ENCODE results near the gene ANKRD10.

ANKRD10 gene

GRCh38 chr13:110916301-110917142 lies 1.7 kb upstream of the ANKRD10 start:
- no peaks in the 10 kb centered on the region for H3K9me3 ChIP-seq (ENCODE audit: insufficient read depth, low read length, severe bottlenecking)

GRCh38 chr13:110915874-110916206 lies 971 bp upstream of the ANKRD10 start:
- peak overlapping the region; percentile 91 for H3K27ac ChIP-seq (ENCODE audit: low read length)
- TF ChIP-seq CTCF (IDR thresholded peaks at IDR 0.05; ENCODE audit: borderline replicate concordance, extremely low read depth, low read length, poor library complexity, severe bottlenecking) (no peak), EZH2 (IDR thresholded peaks at IDR 0.05; ENCODE audit: borderline replicate concordance, low read depth, low read length, severe bottlenecking) (no peak)
- H3K4me3 ChIP-seq (ENCODE audit: low read depth in 1 of 2, low read length in 2 of 2) = peak overlapping the region; percentile 74 to 85; a peak in 3 of 4 replicates
- no peaks in the 10 kb centered on the region for H3K9me3 ChIP-seq (ENCODE audit: insufficient read depth, low read length, severe bottlenecking)
- DNase-seq (no peak), ATAC-seq (ENCODE audit: insufficient read depth, low read depth) (no peak)
- H3K4me2 ChIP-seq (ENCODE audit: insufficient read depth, low read length) = peak overlapping the region; percentile 76
- H3K9ac ChIP-seq (ENCODE audit: low read depth, low read length) = peak overlapping the region; percentile 94
- H2AFZ ChIP-seq (ENCODE audit: low read depth, low read length) = peak overlapping the region; percentile 60
- no peaks in the 10 kb centered on the region for H3K27me3 ChIP-seq (ENCODE audit: insufficient read depth, low read length, poor library complexity)
- H4K20me1 ChIP-seq (ENCODE audit: insufficient read depth, low read length) = peaks cover 26% of the 10 kb centered on the region
- peaks cover 52% of the 10 kb centered on the region for H3K79me2 ChIP-seq (ENCODE audit: insufficient read depth, low read length)
- peaks cover 10% of the 10 kb centered on the region for H3K36me3 ChIP-seq (ENCODE audit: insufficient read depth, low read length)
- H3K4me1 ChIP-seq (ENCODE audit: insufficient read depth, low read length) = peaks cover 35% of the 10 kb centered on the region

More at GRCh38 chr13:110916301-110917142, 1.7 kb upstream of the ANKRD10 start:
- Histone ChIP-seq H3K4me1 (ENCODE audit: insufficient read depth, low read length) (peaks cover 31% of the 10 kb centered on the region), H3K36me3 (ENCODE audit: insufficient read depth, low read length) (peaks cover 5% of the 10 kb centered on the region; the same call in 1 of the 2 replicates), H3K79me2 (ENCODE audit: insufficient read depth, low read length) (peaks cover 45% of the 10 kb centered on the region), H3K4me2 (ENCODE audit: insufficient read depth, low read length) (peak overlapping the region; percentile 76), H3K4me3 (ENCODE audit: low read depth in 1 of 2, low read length in 2 of 2) (peak overlapping the region; percentile 74 to 85; a peak in 2 of 4 replicates), H3K9ac (ENCODE audit: low read depth, low read length) (peak overlapping the region; percentile 94), H2AFZ (ENCODE audit: low read depth, low read length) (no peak overlapping the region), H3K27me3 (ENCODE audit: insufficient read depth, low read length, poor library complexity) (no peaks in the 10 kb centered on the region), H4K20me1 (ENCODE audit: insufficient read depth, low read length) (peaks cover 20% of the 10 kb centered on the region), H3K27ac (ENCODE audit: low read length) (no peak overlapping the region; the same call in 1 of the 2 replicates)
- no peak for TF ChIP-seq EZH2 (IDR thresholded peaks at IDR 0.05; ENCODE audit: borderline replicate concordance, low read depth, low read length, severe bottlenecking)
- ATAC-seq (ENCODE audit: insufficient read depth, low read depth) (no peak), DNase-seq (no peak)

- Histone ChIP-seq H3K4me1 (ENCODE audit: insufficient read depth, low read length) (peaks cover 47% of the 10 kb centered on the region), H3K79me2 (ENCODE audit: insufficient read depth, low read length) (peaks cover 66% of the 10 kb centered on the region), H3K27ac (ENCODE audit: low read length) (peak overlapping the region; percentile 91), H4K20me1 (ENCODE audit: insufficient read depth, low read length) (peaks cover 39% of the 10 kb centered on the region), H2AFZ (ENCODE audit: low read depth, low read length) (peak overlapping the region; percentile 72), H3K9me3 (ENCODE audit: insufficient read depth, low read length, severe bottlenecking) (no peaks in the 10 kb centered on the region), H3K36me3 (ENCODE audit: insufficient read depth, low read length) (peaks cover 23% of the 10 kb centered on the region), H3K4me2 (ENCODE audit: insufficient read depth, low read length) (peak overlapping the region; percentile 76), H3K9ac (ENCODE audit: low read depth, low read length) (peak overlapping the region; percentile 94), H3K27me3 (ENCODE audit: insufficient read depth, low read length, poor library complexity) (no peaks in the 10 kb centered on the region), H3K4me3 (ENCODE audit: low read depth in 1 of 2, low read length in 2 of 2) (peak overlapping the region; percentile 74 to 85)
- peak; percentile 63 for ATAC-seq (ENCODE audit: insufficient read depth, low read depth)
- TF ChIP-seq CTCF (IDR thresholded peaks at IDR 0.05; ENCODE audit: borderline replicate concordance, extremely low read depth, low read length, poor library complexity, severe bottlenecking) (peak; percentile 13), EZH2 (IDR thresholded peaks at IDR 0.05; ENCODE audit: borderline replicate concordance, low read depth, low read length, severe bottlenecking) (no peak)
- DNase-seq = peak; percentile 88
Measured at GRCh38 chr13:110914331-110915056, 375 bp downstream of the ANKRD10 start.

GRCh38 chr13:110914081-110914330 lies 863 bp downstream of the ANKRD10 start:
- Histone ChIP-seq H3K4me3 (ENCODE audit: low read depth in 1 of 2, low read length in 2 of 2) (peak overlapping the region; percentile 74 to 85), H3K9ac (ENCODE audit: low read depth, low read length) (peak overlapping the region; percentile 94), H3K9me3 (ENCODE audit: insufficient read depth, low read length, severe bottlenecking) (no peaks in the 10 kb centered on the region), H4K20me1 (ENCODE audit: insufficient read depth, low read length) (peaks cover 44% of the 10 kb centered on the region), H3K27me3 (ENCODE audit: insufficient read depth, low read length, poor library complexity) (no peaks in the 10 kb centered on the region), H3K79me2 (ENCODE audit: insufficient read depth, low read length) (peaks cover 71% of the 10 kb centered on the region), H3K4me1 (ENCODE audit: insufficient read depth, low read length) (peaks cover 47% of the 10 kb centered on the region), H3K27ac (ENCODE audit: low read length) (peak overlapping the region; percentile 91), H2AFZ (ENCODE audit: low read depth, low read length) (peak overlapping the region; percentile 68), H3K4me2 (ENCODE audit: insufficient read depth, low read length) (peak overlapping the region; percentile 76), H3K36me3 (ENCODE audit: insufficient read depth, low read length) (peaks cover 28% of the 10 kb centered on the region)
- ATAC-seq (ENCODE audit: insufficient read depth, low read depth) (peak; percentile 1; the same call in 2 of the 3 replicates), DNase-seq (no peak)
- no peak for TF ChIP-seq CTCF (IDR thresholded peaks at IDR 0.05; ENCODE audit: borderline replicate concordance, extremely low read depth, low read length, poor library complexity, severe bottlenecking)
- TF ChIP-seq EZH2 (IDR thresholded peaks at IDR 0.05; ENCODE audit: borderline replicate concordance, low read depth, low read length, severe bottlenecking) = no peak
